Ishikawa (cell line): Measurements from ENCODE around the gene SZRD1.

Experiments used
- CEBPB ChIP-seq: IDR thresholded peaks from 2 replicates; pipeline ENCODE4 v1.6.1; 2012
- CREB1 ChIP-seq: IDR thresholded peaks from 2 replicates; pipeline ENCODE4 v1.6.1; 2012; ENCODE audit warnings: low read depth
- EGR1 ChIP-seq: IDR thresholded peaks from 2 replicates; pipeline ENCODE4 v1.6.1; 2012
- EP300 ChIP-seq: IDR thresholded peaks from 2 replicates; pipeline ENCODE4 v1.6.1; 2012; ENCODE audit warnings: borderline replicate concordance
- FOXM1 ChIP-seq: IDR thresholded peaks from 2 replicates; pipeline ENCODE4 v1.6.1; 2012; ENCODE audit warnings: low read depth, borderline replicate concordance
- NFIC ChIP-seq: IDR thresholded peaks from 2 replicates; pipeline ENCODE4 v1.6.1; 2012
- RAD21 ChIP-seq: IDR thresholded peaks from 2 replicates; pipeline ENCODE4 v1.6.1; 2012; ENCODE audit warnings: low read depth
- TAF1 ChIP-seq: IDR thresholded peaks from 2 replicates; pipeline ENCODE4 v1.6.1; 2012; ENCODE audit warnings: low read depth, mild to moderate bottlenecking
- TCF12 ChIP-seq: IDR thresholded peaks from 2 replicates; pipeline ENCODE4 v1.6.1; 2012; ENCODE audit warnings: low read depth
- TEAD4 ChIP-seq: IDR thresholded peaks from 2 replicates; pipeline ENCODE4 v1.6.1; 2012
- YY1 ChIP-seq: IDR thresholded peaks from 2 replicates; pipeline ENCODE4 v1.6.1; 2012; ENCODE audit warnings: low read depth
- ZBTB7A ChIP-seq: IDR thresholded peaks from 2 replicates; pipeline ENCODE4 v1.6.1; 2012; ENCODE audit warnings: low read depth
- TF ChIP-seq, protein P1 (sequence below): IDR thresholded peaks from 2 replicates; pipeline ENCODE4 v1.6.1; 2012
- TF ChIP-seq, protein P2 (sequence below): IDR thresholded peaks from 2 replicates; pipeline ENCODE4 v1.6.1; 2012; ENCODE audit warnings: low read depth, mild to moderate bottlenecking
- TF ChIP-seq, protein P3 (sequence below): IDR thresholded peaks from 2 replicates; pipeline ENCODE4 v1.6.1; 2012

SZRD1 gene

DNA sequence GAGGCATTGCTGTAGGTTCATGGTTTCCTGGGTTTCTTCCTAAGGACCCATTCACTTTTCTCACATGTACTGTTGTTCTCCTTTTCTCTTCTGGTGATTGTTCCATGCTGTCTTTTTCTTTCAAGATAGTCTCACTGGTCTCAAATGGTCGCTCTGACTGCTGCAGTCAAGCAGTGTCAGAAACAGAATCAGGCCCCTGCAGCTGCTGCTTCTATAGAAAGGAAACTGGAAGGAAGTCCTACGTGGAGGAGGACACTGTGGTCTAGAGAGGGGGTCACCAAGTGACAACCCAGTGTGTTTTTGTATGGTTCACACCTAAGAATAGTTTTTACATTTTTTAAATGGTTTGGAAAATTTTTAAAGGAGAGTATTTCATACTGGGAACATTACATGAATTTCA is 75.9 kb downstream of the SZRD1 start:
- TF ChIP-seq, protein P1, sequence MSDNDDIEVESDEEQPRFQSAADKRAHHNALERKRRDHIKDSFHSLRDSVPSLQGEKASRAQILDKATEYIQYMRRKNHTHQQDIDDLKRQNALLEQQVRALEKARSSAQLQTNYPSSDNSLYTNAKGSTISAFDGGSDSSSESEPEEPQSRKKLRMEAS, result no peak
- no peak for TF ChIP-seq YY1

DNA sequence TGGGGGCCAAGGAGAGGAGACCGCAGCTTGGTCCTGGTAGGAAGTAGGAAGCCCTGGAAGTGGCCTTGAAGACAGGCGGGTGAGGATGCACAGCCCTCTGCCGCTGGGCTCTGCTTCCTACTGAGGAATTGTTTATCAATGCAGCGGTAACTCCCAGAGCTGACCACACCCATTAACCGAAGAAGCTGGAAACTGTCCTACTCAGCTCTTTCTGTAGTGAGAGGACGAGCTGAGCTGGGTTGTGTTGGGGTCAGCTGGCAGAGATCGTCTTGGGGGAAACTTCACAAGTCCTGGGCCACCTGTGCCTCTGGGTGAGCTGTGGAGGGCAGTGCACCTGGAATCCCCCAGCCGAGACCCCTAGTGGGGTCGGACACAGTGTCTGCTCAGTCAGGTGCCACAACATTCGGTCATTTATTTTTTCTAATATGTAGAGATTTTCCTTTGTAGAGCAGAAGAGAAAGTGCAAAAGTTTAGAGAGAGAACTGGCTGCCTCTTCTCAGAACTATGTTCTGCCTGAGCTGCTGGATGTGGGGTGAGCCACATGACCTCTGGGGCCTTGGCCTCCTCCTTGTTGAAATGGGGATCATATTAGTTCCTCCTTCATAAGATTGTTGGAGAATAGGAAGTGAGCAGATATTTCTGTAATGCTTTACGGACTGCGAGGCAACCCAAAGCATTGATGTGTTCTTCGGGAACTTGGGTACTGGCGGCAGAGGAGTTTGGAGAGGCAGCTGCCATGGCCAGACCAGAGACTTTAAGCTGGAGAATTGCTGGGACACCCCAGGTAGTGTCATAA is 77.1 kb downstream of the SZRD1 start:
- no peak for TF ChIP-seq TCF12
- no peak for TF ChIP-seq EGR1
- TF ChIP-seq, protein P1, result no peak
- no peak for TF ChIP-seq ZBTB7A
- TF ChIP-seq, protein P2, sequence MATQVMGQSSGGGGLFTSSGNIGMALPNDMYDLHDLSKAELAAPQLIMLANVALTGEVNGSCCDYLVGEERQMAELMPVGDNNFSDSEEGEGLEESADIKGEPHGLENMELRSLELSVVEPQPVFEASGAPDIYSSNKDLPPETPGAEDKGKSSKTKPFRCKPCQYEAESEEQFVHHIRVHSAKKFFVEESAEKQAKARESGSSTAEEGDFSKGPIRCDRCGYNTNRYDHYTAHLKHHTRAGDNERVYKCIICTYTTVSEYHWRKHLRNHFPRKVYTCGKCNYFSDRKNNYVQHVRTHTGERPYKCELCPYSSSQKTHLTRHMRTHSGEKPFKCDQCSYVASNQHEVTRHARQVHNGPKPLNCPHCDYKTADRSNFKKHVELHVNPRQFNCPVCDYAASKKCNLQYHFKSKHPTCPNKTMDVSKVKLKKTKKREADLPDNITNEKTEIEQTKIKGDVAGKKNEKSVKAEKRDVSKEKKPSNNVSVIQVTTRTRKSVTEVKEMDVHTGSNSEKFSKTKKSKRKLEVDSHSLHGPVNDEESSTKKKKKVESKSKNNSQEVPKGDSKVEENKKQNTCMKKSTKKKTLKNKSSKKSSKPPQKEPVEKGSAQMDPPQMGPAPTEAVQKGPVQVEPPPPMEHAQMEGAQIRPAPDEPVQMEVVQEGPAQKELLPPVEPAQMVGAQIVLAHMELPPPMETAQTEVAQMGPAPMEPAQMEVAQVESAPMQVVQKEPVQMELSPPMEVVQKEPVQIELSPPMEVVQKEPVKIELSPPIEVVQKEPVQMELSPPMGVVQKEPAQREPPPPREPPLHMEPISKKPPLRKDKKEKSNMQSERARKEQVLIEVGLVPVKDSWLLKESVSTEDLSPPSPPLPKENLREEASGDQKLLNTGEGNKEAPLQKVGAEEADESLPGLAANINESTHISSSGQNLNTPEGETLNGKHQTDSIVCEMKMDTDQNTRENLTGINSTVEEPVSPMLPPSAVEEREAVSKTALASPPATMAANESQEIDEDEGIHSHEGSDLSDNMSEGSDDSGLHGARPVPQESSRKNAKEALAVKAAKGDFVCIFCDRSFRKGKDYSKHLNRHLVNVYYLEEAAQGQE, result no peak
- TF ChIP-seq, protein P3, sequence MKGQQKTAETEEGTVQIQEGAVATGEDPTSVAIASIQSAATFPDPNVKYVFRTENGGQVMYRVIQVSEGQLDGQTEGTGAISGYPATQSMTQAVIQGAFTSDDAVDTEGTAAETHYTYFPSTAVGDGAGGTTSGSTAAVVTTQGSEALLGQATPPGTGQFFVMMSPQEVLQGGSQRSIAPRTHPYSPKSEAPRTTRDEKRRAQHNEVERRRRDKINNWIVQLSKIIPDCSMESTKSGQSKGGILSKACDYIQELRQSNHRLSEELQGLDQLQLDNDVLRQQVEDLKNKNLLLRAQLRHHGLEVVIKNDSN, result no peak
- TF ChIP-seq FOXM1, result no peak
- no peak for TF ChIP-seq CEBPB
- no peak for TF ChIP-seq YY1
- no peak for TF ChIP-seq CREB1
- no peak for TF ChIP-seq RAD21
- TF ChIP-seq TAF1, result no peak
- TF ChIP-seq NFIC, result no peak
- no peak for TF ChIP-seq TEAD4
- no peak for TF ChIP-seq EP300

DNA sequence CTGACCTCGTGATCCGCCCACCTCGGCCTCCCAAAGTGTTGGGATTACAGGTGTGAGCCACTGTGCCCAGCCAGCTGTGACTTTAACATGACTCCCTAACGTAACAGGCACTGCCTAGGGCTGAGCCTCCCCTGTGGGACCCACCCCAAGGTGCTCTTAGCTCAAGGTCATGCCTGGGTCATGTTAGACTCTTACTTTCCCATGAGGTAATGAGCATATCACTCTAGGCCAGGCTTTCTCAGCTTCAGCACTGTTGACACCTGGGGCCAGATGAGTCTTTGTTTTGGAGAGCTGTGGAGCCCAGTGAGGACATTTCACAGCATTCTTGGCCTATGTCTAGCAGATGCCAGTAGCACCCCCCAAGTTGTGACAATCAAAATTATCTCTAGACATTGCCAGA is 78.0 kb downstream of the SZRD1 start:
- TF ChIP-seq NFIC, result no peak
- no peak for TF ChIP-seq TAF1
- TF ChIP-seq CREB1, result no peak
- TF ChIP-seq RAD21, result no peak
- no peak for TF ChIP-seq TCF12
- TF ChIP-seq, protein P3, result no peak
- TF ChIP-seq, protein P2, result no peak
- TF ChIP-seq FOXM1, result no peak
- TF ChIP-seq YY1, result no peak
- no peak for TF ChIP-seq ZBTB7A
- no peak for TF ChIP-seq EP300
- TF ChIP-seq TEAD4, result no peak
- TF ChIP-seq CEBPB, result no peak

DNA sequence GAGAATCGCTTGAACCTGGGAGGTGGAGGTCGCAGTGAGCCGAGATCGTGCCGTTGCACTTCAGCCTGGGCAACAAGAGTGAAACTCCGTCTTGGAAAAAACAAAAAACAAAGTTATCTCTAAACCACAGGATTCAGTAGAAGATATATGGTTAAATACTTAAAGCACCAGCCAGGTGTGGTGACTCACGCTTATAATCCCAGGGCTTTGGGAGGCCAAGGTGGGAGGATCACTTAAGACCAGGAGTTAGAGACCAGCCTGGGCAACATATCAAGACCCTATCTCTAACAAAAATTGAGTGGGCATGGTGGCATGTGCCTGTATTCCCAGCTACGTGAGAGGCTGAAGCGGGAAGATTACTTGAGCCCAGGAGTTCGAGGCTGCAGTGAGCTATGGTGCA is 79.1 kb downstream of the SZRD1 start:
- TF ChIP-seq, protein P3, result no peak
- no peak for TF ChIP-seq NFIC

DNA sequence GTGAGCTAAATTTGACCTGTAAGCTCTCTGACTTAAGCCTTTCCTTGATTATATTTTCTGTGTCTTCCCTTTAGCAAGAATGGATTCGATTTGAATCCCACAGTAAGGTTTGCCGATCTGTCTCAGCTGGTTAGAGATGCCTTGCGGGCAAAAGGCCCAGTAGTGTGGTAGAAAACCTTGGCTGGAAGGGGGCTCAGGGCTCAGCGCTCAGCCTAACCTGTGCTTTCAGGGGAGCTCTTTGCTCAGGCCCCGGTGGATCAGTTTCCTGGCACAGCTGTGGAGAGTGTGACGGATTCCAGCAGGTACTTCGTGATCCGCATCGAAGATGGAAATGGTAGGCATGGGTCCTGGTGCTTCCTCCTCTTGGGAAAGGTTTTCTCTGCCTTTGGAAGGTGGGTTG is 80.6 kb downstream of the SZRD1 start:
- TF ChIP-seq TEAD4, result no peak
- TF ChIP-seq TAF1, result no peak
- no peak for TF ChIP-seq EP300
- TF ChIP-seq TCF12, result no peak
- no peak for TF ChIP-seq RAD21
- TF ChIP-seq, protein P2, result no peak
- TF ChIP-seq ZBTB7A, result no peak
- TF ChIP-seq EGR1, result no peak
- TF ChIP-seq, protein P1, result no peak
- TF ChIP-seq, protein P3, result no peak
- no peak for TF ChIP-seq NFIC
